Endothelial cell (in vitro differentiated cells): ENCODE measurements around the gene CST7. TPM values are rescaled to one million over a fixed set of nuclear protein-coding genes. Genes with fewer than 3 reads are reported as not detected.

Experiments
- DNase-seq: peaks from one replicate; pipeline ENCODE4 v3.0.0; 2021; ENCODE audit warnings: low spot score
- H3K27ac Mint-ChIP-seq: one replicate; pipeline ENCODE4 v1.8.0; 2021; ENCODE audit warnings: mixed read lengths, inconsistent platforms; ENCODE audit not compliant: unreplicated experiment
- H3K27me3 Mint-ChIP-seq: one replicate; pipeline ENCODE4 v1.8.0; 2021; ENCODE audit warnings: mild to moderate bottlenecking, moderate library complexity, mixed read lengths, inconsistent platforms; ENCODE audit not compliant: unreplicated experiment
- H3K36me3 Mint-ChIP-seq: one replicate; pipeline ENCODE4 v1.8.0; 2021; ENCODE audit warnings: mild to moderate bottlenecking, low read depth, mixed read lengths, inconsistent platforms; ENCODE audit not compliant: unreplicated experiment
- H3K4me1 Mint-ChIP-seq: one replicate; pipeline ENCODE4 v1.8.0; 2021; ENCODE audit warnings: mild to moderate bottlenecking, mixed read lengths, inconsistent platforms; ENCODE audit not compliant: unreplicated experiment
- H3K4me3 Mint-ChIP-seq: one replicate; pipeline ENCODE4 v1.8.0; 2021; ENCODE audit warnings: mild to moderate bottlenecking, mixed read lengths, inconsistent platforms; ENCODE audit not compliant: unreplicated experiment
- H3K9me3 Mint-ChIP-seq: one replicate; pipeline ENCODE4 v1.8.0; 2021; ENCODE audit warnings: mixed read lengths, inconsistent platforms; ENCODE audit not compliant: unreplicated experiment
- CTCF ChIP-seq: fragments of 200-600 bp; sonication (generic); IDR thresholded peaks from one replicate; pipeline ENCODE4 v1.5.0; 2021; ENCODE audit warnings: antibody characterized with exemption; ENCODE audit not compliant: unreplicated experiment
- total RNA-seq: library from RNA; stranded (reverse); fragmentation: NEBNext Ultra II Directional; extraction: Animal tissue kit (Norgen Biotek cat#: 25700); gene quantifications from one replicate; pipeline ENCODE4 v1.2.1, GENCODE V29; 2021; ENCODE audit not compliant: unreplicated experiment

Gene CST7
- total RNA-seq, 1 donor from 2014 or later: not detected

- no peak for TF ChIP-seq CTCF
- DNase-seq: no peak
- H3K27ac Mint-ChIP-seq: no peak overlapping the region
- no peak overlapping the region for H3K4me3 Mint-ChIP-seq
- peaks cover 1% of the 10 kb centered on the region for H3K27me3 Mint-ChIP-seq
- H3K4me1 Mint-ChIP-seq: no peaks in the 10 kb centered on the region
- H3K36me3 Mint-ChIP-seq: no peaks in the 10 kb centered on the region
- no peaks in the 10 kb centered on the region for H3K9me3 Mint-ChIP-seq
These were observed 6.0 kb downstream of the CST7 start for GRCh38 chr20:24955045-24955444.

GRCh38 chr20:24956001-24956841 is 7.2 kb downstream of the CST7 start:
- no peaks in the 10 kb centered on the region for H3K4me1 Mint-ChIP-seq
- DNase-seq: no peak
- H3K4me3 Mint-ChIP-seq: no peak overlapping the region
- H3K9me3 Mint-ChIP-seq: no peaks in the 10 kb centered on the region
- no peak overlapping the region for H3K27ac Mint-ChIP-seq
- H3K36me3 Mint-ChIP-seq: no peaks in the 10 kb centered on the region
- peaks cover 1% of the 10 kb centered on the region for H3K27me3 Mint-ChIP-seq
- TF ChIP-seq CTCF: no peak

- peaks cover 7% of the 10 kb centered on the region for H3K36me3 Mint-ChIP-seq
- DNase-seq: no peak
- H3K4me3 Mint-ChIP-seq: no peak overlapping the region
- H3K4me1 Mint-ChIP-seq: no peaks in the 10 kb centered on the region
- no peaks in the 10 kb centered on the region for H3K9me3 Mint-ChIP-seq
- no peak for TF ChIP-seq CTCF
- no peak overlapping the region for H3K27ac Mint-ChIP-seq
- H3K27me3 Mint-ChIP-seq: no peaks in the 10 kb centered on the region
These were observed 8.4 kb downstream of the CST7 start for GRCh38 chr20:24957326-24958016.

GRCh38 chr20:24958506-24959385 is 9.7 kb downstream of the CST7 start:
- Mint-ChIP-seq H3K9me3 (no peaks in the 10 kb centered on the region), H3K27me3 (no peaks in the 10 kb centered on the region), H3K27ac (no peak overlapping the region), H3K4me3 (no peak overlapping the region), H3K36me3 (peaks cover 16% of the 10 kb centered on the region), H3K4me1 (no peaks in the 10 kb centered on the region)
- no peak for TF ChIP-seq CTCF
- DNase-seq: no peak
